ENCODE data around the gene TDRD9. TPM values are rescaled to one million over a fixed set of nuclear protein-coding genes. Genes with fewer than 3 reads are reported as not detected.

Gene TDRD9
- polyA plus RNA-seq, 1 donor from 2014 or later = 15.9 TPM

DNA sequence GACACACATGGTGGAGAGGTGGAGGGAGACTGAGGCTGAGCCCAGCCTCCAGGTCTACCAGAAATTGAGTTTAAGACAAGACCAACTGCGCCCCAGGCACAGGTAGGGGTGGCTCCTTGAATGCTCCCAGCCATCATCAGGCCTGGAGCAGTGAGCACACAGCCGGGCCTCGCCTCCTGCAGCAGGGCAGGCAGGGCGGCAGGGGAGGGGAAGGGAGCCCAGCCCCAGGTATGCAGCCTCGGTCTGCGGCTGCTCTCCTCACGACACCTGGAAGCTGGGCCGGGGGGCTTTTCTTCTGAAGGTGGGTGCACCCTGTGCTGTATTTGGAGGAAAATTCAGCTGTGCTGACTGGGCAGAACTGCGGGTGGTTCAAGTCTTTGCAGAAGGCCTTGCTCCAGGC is 29.5 kb upstream of the TDRD9 start:
- Histone ChIP-seq H2AFZ (ENCODE audit: low read depth, low read length) (no peak overlapping the region), H3K27ac (ENCODE audit: low read length) (no peak overlapping the region), H3K27me3 (ENCODE audit: insufficient read depth, low read depth, low read length) (no peaks in the 10 kb centered on the region), H3K79me2 (replicated peaks; ENCODE audit: insufficient read depth, low read length) (no peaks in the 10 kb centered on the region), H3K9me2 (ENCODE audit: insufficient read depth, low read length) (no peaks in the 10 kb centered on the region), H3K9me3 (ENCODE audit: low read length) (no peaks in the 10 kb centered on the region), H3K9ac (ENCODE audit: low read length) (no peak overlapping the region), H3K4me3 (ENCODE audit: low read length) (no peak overlapping the region), H3K4me2 (ENCODE audit: low read length) (no peak overlapping the region), H3F3A (ENCODE audit: insufficient read depth, low read length, poor library complexity, severe bottlenecking) (no peaks in the 10 kb centered on the region), H3K36me3 (ENCODE audit: insufficient read depth, low read length) (no peaks in the 10 kb centered on the region), H4K20me1 (ENCODE audit: insufficient read depth) (no peaks in the 10 kb centered on the region)
- no peak for TF ChIP-seq MXI1 (conservative IDR thresholded peaks at IDR 0.05; ENCODE audit: poor library complexity, severe bottlenecking)
- no peak for TF ChIP-seq EZH2 (IDR thresholded peaks at IDR 0.05; ENCODE audit: borderline replicate concordance, insufficient read depth, low read length, poor library complexity, severe bottlenecking)
- TF ChIP-seq, protein P1, sequence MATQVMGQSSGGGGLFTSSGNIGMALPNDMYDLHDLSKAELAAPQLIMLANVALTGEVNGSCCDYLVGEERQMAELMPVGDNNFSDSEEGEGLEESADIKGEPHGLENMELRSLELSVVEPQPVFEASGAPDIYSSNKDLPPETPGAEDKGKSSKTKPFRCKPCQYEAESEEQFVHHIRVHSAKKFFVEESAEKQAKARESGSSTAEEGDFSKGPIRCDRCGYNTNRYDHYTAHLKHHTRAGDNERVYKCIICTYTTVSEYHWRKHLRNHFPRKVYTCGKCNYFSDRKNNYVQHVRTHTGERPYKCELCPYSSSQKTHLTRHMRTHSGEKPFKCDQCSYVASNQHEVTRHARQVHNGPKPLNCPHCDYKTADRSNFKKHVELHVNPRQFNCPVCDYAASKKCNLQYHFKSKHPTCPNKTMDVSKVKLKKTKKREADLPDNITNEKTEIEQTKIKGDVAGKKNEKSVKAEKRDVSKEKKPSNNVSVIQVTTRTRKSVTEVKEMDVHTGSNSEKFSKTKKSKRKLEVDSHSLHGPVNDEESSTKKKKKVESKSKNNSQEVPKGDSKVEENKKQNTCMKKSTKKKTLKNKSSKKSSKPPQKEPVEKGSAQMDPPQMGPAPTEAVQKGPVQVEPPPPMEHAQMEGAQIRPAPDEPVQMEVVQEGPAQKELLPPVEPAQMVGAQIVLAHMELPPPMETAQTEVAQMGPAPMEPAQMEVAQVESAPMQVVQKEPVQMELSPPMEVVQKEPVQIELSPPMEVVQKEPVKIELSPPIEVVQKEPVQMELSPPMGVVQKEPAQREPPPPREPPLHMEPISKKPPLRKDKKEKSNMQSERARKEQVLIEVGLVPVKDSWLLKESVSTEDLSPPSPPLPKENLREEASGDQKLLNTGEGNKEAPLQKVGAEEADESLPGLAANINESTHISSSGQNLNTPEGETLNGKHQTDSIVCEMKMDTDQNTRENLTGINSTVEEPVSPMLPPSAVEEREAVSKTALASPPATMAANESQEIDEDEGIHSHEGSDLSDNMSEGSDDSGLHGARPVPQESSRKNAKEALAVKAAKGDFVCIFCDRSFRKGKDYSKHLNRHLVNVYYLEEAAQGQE (IDR thresholded peaks at IDR 0.05; ENCODE audit: borderline replicate concordance) = no peak
- TF ChIP-seq POLR2AphosphoS5 (IDR thresholded peaks at IDR 0.05) = no peak
- no peak for TF ChIP-seq TAF1 (IDR thresholded peaks at IDR 0.05; ENCODE audit: low read depth)
- TF ChIP-seq CTCF (IDR thresholded peaks at IDR 0.05; ENCODE audit: poor library complexity, severe bottlenecking) = no peak
- no peak for TF ChIP-seq EP300 (conservative IDR thresholded peaks at IDR 0.05; ENCODE audit: poor library complexity, severe bottlenecking)
- no peak for TF ChIP-seq SMC3 (conservative IDR thresholded peaks at IDR 0.05; ENCODE audit: poor library complexity)

GRCh38 chr14:103899316-103899715 is 28.9 kb upstream of the TDRD9 start:
- Histone ChIP-seq H4K20me1 (ENCODE audit: insufficient read depth) (no peaks in the 10 kb centered on the region), H3K79me2 (replicated peaks; ENCODE audit: insufficient read depth, low read length) (no peaks in the 10 kb centered on the region), H3K9ac (ENCODE audit: low read length) (no peak overlapping the region), H3K36me3 (ENCODE audit: insufficient read depth, low read length) (no peaks in the 10 kb centered on the region), H3K9me3 (ENCODE audit: low read length) (no peaks in the 10 kb centered on the region), H3K4me2 (ENCODE audit: low read length) (no peak overlapping the region), H3F3A (ENCODE audit: insufficient read depth, low read length, poor library complexity, severe bottlenecking) (no peaks in the 10 kb centered on the region), H3K27me3 (ENCODE audit: insufficient read depth, low read depth, low read length) (no peaks in the 10 kb centered on the region), H3K9me2 (ENCODE audit: insufficient read depth, low read length) (no peaks in the 10 kb centered on the region), H2AFZ (ENCODE audit: low read depth, low read length) (no peak overlapping the region), H3K4me3 (ENCODE audit: low read length) (no peak overlapping the region), H3K27ac (ENCODE audit: low read length) (no peak overlapping the region)
- TF ChIP-seq, protein P1 (IDR thresholded peaks at IDR 0.05; ENCODE audit: borderline replicate concordance) = no peak
- TF ChIP-seq POLR2AphosphoS5 (IDR thresholded peaks at IDR 0.05) (no peak), RAD21 (conservative IDR thresholded peaks at IDR 0.05) (no peak), EP300 (conservative IDR thresholded peaks at IDR 0.05; ENCODE audit: poor library complexity, severe bottlenecking) (no peak), MXI1 (conservative IDR thresholded peaks at IDR 0.05; ENCODE audit: poor library complexity, severe bottlenecking) (no peak), SMC3 (conservative IDR thresholded peaks at IDR 0.05; ENCODE audit: poor library complexity) (no peak), CTCF (IDR thresholded peaks at IDR 0.05; ENCODE audit: poor library complexity, severe bottlenecking) (no peak), TAF1 (IDR thresholded peaks at IDR 0.05; ENCODE audit: low read depth) (no peak), EZH2 (IDR thresholded peaks at IDR 0.05; ENCODE audit: borderline replicate concordance, insufficient read depth, low read length, poor library complexity, severe bottlenecking) (no peak)

Data from neural cell (in vitro differentiated cells).